ENCODE measurements around the gene NCBP3. TPM values are rescaled to one million over a fixed set of nuclear protein-coding genes. Genes with fewer than 3 reads are reported as not detected.

NCBP3 gene, protein sequence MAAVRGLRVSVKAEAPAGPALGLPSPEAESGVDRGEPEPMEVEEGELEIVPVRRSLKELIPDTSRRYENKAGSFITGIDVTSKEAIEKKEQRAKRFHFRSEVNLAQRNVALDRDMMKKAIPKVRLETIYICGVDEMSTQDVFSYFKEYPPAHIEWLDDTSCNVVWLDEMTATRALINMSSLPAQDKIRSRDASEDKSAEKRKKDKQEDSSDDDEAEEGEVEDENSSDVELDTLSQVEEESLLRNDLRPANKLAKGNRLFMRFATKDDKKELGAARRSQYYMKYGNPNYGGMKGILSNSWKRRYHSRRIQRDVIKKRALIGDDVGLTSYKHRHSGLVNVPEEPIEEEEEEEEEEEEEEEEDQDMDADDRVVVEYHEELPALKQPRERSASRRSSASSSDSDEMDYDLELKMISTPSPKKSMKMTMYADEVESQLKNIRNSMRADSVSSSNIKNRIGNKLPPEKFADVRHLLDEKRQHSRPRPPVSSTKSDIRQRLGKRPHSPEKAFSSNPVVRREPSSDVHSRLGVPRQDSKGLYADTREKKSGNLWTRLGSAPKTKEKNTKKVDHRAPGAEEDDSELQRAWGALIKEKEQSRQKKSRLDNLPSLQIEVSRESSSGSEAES
- 13.4 and 24.8 TPM in 2 replicates for total RNA-seq (2014; rRNA removed; shearing (Covaris generic))

DNA sequence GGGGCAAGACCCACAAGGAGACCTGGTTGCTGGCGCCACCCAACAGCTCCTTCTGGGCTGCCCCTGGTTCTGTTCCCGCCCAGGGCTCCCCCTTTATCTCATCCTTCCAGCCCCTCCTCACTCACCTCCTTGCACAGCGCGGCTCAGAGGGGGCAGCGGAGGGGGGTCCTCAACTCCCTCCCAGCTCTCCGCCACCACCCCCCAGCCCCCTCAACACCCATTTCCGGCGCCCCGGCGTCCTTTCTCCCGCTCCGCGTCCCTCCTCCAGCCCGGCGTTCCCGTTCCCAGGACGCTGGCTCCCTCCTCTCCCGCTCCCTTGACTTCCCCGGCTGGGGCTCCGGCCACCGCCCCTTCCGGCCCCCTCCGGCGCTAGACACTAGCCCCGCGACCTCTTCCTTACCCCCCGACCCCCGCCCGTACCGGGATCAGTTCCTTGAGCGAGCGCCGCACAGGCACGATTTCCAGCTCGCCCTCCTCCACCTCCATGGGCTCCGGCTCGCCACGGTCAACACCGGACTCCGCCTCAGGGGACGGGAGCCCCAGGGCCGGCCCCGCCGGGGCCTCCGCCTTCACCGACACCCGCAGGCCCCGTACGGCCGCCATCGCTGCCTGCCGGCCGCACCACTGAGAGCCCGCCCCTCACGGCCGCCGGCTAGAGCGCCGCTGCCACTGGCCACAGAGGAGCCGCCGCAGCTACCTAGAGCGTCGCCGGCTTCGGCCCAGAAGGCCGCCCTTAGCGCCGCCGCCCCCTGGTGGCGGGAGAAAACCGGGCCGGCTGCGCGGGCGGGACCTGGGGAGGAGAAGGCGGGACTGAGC lies at the start of gene NCBP3:
Gene NCBP3, minus strand, starts transcription at position 626 of the 816 bp plus-strand sequence. Its CDS starts 23 bp downstream, at position 603.
- peak; percentile 82 for DNase-seq (ENCODE audit: low read depth)

DNA sequence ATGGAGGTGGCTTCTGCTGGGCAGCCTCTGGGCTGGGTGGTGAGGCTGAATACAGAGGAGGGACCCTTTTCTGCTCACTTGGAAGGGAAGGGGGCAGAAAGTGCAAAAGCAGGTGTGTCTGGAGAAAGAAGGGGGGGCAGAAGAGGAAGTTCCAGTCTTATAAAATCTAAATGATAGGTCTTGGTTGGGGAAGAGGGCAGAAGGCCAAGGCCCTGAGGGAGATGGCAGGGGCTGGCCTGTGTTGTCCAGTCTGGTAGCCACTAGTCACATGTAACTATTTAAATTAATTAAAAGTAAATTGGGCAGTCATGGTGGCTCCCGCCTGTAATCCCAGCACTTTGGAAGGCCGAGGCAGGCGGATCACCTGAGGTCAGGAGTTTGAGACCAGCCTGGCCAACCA lies 49.3 kb upstream of the NCBP3 start:
- DNase-seq (ENCODE audit: low read depth), result no peak

DNA sequence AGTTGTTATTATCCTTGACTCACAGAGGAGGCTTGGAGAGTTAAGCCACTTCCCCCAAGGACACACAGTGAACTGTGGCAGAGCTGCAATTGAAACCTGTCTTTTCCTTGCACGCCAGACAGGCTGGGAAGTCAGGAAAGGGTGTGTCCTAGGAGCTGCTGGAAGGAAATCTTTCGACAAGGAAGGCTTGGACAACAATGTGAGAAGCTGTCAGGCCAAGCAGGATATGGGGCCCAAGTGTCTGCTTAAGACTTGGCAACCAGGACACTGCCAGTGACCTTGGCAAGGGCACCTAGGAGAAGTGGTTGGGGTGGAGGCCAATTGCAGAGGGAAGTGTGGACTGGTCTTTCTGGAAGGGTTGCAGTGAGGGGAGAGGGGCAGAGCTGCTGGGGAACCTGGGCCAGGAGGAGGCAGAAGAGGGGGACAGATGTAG lies 48.9 kb upstream of the NCBP3 start:
- peak; percentile 78 for DNase-seq (ENCODE audit: low read depth)

DNA sequence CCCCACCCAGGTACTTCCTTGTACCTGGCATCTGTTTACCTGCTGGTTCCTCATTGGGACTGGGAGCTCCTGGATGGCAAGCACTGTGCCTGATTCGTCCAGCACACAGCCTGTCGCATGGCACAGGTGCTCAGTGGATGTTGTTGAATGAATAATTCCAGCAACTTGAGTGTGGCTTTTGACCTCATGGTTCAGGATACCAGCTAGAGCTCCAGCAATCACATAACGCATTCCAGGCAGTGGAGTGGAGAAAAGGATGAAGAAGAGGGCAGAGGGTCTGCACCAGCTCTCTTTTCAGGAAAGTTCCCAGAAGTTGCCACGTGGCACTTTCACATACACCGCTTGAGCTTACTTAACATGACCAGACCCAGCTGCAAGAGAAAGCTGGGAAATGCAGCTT lies 48.1 kb upstream of the NCBP3 start:
- DNase-seq (ENCODE audit: low read depth), result no peak

DNA sequence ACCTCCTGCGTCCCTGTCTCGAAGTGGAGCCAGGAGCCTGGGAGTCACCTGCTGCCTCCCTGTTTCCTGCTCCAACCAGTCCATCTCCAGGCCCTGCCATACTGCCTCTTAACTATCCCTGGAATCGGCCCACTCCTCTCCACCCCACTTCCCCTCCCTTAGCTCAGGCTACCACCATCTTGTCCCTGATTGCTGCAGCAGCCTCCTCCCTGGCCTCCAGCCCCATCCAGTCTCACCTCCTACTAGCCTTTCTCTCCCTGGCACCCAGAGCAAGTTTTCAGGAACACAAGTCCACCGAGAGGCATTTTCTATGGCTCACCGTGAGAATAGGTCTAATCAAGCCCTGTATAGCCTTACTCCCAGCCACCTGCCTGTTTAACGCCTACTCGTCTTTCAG lies 47.7 kb upstream of the NCBP3 start:
- no peak for DNase-seq (ENCODE audit: low read depth)

DNA sequence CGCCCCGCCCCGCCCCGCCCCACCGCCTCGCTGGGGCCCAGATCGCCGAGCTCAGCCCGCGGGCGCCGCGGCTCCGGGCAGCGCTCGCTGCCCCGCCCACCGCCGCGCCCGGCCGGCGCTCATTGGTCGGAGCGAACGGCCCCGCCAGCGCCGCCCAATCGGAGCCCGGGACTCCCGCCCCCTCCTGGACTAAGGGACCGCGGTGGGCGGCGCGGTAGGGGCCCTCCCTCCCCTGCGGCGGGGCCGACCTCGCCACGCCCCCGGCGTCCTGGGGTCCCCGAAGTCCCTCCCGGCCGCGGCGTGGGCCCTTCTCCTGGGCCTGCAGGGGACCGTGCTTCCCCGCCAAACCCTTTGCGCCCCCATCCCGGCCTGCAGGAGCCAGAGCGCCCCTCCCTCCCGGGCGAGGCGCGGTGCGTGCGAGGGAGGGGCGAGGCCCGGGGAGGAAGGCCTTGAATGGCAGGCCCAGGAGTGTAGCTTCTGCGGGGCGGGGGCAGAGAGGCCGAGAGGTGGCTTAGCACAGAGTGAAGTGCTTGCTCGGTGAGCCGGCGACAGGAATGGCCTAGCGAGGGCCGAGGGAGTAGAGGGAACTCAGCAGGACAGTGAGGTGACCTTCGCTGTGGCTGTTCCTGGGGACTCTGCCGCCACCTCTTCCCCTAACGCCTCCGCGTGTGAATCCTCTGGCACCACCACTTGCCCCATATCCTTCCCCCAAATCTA lies 47.1 kb upstream of the NCBP3 start, which contains the start of gene CAMKK1:
Gene CAMKK1, minus strand, starts transcription at position 51 of the 717 bp plus-strand sequence. CDS start 7,366 bp downstream, outside the sequence.
- DNase-seq (ENCODE audit: low read depth), result peak; percentile 74

DNA sequence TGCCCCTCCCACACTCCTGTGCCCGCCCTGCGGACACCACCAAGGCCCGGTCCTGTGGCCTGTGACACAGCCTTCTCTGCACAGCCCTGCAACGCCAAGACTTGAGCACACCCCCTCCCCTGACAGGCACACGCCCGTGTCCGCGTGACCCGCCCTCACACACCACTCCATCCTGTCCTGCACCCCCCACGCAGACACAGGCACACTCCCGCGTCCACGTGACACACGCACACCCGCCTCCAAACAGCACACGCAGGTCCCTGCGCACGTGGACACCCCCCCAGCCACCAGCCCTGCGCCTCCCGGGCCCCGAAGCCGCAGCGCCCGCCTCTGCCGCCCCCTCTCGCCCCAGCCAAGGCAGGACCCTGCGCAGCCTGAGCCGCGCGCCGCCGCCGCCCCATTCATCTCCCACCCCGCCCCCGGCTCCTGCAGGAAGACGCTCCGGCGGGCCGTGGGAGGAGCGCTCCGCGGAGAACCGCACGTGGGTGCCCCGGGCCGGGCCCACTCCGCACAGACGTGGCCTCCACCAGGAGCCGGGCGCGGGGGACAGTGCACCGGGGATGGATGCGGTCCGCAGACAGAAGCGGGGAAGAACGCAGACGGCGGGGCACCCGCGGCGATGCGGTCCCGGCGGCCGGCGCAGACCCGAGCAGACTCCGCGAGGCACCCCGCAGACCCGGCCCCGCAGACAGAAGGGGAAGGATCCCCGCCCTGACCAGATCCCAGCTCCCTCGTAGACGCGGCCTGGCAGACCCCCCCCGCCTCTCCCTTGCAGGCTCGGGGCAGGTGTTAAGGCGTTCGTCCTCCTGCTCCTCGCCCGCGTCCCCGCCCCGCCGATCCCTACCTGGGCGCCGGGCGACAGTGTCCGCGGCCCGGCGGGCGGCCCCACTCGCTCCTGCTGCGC lies 46.3 kb upstream of the NCBP3 start:
- DNase-seq (ENCODE audit: low read depth), result peak; percentile 58

DNA sequence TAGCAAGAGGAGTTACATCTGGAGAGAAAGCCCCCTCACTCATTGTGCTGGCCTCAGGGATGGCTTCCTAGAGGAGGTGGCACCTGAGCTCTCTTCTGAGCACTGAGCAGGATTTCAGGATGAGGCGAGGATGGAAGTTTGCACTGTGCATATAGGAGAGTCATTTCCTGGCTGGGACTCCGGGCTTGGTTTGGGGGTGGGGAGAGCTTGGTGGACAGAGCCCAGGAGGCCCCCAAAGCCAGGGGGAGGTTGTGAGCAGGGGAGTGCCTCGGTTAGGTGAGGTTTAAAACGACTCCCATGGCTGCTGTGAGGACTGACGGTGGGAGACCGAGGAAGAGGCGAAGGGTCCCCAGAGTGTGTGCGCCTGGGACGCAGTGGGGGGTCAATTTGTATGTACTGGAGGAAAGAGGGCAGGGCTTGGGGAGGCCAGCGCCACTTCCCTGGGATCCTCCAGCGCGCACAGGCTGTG lies 45.6 kb upstream of the NCBP3 start:
- DNase-seq (ENCODE audit: low read depth), result no peak

DNA sequence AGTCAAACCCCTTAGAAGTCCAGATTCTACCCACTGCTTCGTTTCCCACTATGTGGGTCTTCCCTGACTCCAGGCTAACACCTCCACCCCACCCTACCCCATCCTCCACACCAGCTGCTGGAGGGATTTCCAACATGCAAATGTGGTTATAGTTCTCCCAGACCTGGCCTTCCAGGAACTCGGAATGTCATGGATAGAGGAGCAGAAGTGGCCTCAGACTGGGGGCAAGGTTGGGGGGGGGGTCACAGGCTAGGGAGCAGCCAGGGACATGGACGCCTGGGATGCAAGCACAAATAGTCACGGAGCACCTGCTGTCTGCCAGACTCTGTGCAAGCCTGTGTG lies 44.8 kb upstream of the NCBP3 start:
- no peak for DNase-seq (ENCODE audit: low read depth)

DNA sequence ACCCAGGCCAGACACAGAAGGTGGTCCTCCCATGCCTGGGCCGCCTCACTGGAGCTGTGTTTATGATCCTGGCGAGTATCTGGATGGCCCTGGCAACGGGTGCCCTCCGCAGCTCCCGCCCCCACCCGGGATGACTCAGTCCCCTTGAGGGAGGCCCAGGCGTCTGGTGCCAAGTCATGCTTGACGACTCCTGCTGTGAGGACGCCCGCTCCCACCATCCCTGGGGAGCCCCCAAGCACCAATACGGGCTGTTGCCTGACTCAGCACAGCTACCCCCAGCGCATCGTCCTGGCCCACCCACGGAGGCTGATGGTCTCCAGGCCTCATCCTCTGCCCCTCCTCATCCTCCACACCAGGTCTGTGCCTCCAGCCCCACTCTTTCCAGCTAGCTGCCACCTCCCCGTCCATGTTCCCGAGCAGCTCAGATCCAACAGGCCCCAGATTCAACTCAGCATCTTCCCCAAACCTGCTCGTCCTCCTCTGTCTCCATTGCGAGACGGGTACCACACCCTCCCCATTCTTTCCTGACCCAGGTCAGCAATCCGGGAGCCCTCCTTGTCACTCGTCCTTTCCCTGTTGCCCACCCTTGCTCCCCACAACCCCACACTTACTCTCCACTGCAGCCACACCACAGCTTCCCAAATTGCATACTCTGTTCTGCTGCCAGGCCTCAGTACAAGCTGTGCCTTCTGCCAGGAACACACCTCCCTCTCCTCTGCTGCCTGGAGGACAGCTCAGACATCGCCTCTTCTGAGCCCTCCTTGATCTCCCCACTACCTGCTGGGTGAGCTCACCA lies 44.2 kb upstream of the NCBP3 start:
- DNase-seq (ENCODE audit: low read depth), result peak; percentile 89

DNA sequence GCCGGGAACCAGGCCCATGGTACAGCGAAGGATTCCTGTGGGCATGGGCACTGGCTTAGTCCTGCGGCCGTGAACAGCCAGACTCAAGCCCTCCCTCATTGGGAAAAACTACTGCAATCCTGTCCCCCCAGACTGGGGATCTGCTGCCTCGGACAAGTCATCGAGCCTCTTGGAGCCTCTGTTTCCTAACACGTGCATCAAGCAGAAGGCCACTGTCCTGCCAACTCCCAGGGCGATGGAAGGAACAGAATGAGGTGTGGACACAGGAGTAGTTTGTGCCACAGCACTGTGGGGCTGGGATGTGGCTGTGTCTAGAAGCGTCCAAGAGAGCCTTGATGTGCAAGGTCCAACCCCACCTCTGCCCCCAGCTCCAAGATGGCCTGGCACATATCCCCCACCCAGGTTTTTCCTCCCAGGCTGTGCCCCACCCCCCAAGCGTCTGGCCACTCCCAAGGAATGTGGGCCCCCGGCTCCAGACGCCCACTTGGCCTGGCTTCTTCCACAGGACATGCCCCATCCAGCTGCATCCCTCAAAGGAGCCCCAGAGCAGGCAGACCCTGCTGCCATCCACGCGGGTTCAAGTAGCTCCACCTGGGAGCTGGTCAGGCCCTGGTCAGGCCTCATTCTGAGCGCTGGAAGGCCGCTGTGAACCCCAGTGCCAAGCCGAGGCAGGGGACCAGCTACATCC lies 43.4 kb upstream of the NCBP3 start:
- DNase-seq (ENCODE audit: low read depth), result no peak

DNA sequence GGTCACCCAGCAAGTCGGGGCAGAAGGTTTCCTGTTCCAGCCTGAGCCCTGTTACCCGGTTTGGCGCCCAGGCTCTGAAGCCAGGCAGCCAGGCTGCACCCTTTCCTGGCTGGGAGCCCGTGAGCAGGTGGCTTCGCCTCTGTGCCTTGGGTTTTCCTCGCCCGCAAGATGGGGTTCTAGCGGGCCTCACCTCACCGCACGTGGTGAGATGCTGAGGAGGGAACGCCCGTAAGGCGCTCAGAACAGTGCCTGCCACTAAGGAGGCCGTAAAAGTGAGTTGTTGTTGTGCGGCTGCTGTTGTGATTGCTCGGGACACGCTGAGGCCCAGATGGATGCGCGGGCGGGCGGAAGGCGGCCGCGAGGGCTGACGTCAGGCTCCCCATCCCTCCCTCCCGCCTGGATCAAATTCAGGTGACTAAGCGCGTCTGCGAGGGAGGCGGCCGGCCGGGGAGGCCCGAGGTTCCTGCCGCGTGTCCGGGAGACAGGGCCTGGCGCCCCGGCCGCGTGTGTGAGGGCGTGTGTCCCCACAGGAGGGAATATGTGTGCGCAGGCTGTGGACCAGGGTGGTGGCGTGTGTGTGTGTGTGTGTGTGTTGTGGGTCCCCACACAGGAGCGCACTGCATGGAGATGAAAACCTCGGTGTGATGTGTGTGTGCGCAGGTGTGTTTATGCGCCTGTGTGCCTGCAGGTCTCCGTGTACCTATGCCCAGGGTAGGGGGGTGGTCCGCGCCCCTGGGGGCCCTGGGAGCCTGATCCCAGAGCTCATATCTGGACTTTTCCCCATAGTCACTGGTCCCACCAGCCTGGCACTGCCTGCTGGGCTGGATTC lies 42.5 kb upstream of the NCBP3 start:
- peak; percentile 82 for DNase-seq (ENCODE audit: low read depth)

DNA sequence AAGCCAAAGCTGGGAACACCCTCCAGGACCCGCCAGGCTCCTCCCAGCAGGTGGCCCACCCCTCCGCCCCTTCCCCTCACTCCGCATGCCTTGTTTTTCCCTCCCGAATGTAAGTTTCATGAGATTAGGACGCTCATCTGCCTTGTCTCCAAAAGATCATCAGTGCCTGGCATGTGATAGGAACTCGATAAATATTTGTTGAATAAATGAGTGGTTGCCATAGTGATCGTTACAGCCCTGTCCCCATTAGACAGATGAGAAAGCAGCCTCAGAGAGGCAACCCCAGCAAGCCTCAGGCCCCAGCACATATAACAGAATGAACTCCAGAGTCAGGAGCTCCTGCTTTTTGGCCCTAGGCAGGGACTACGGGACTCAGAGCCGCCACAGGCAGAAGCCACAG lies 41.8 kb upstream of the NCBP3 start:
- DNase-seq (ENCODE audit: low read depth), result peak; percentile 34

DNA sequence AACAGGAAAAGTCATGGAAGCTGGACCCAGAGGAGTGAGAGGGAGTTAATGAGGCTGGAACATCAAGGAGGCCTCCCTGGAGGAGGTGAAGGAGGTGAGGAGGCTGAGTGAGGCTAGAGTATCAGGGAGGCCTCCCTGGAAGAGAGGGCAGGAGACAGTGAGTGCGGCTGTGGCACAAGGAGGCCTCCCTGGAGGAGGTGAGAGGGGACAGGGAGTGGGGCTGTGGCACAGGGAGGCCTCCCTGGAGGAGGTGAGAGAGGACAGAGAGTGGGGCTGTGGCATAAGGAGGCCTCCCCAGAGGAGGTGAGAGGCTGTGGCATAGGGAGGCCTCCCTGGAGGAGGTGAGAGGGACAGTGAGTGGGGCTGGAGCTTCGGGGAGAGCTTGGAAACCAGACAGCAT lies 41.3 kb upstream of the NCBP3 start:
- no peak for DNase-seq (ENCODE audit: low read depth)

DNA sequence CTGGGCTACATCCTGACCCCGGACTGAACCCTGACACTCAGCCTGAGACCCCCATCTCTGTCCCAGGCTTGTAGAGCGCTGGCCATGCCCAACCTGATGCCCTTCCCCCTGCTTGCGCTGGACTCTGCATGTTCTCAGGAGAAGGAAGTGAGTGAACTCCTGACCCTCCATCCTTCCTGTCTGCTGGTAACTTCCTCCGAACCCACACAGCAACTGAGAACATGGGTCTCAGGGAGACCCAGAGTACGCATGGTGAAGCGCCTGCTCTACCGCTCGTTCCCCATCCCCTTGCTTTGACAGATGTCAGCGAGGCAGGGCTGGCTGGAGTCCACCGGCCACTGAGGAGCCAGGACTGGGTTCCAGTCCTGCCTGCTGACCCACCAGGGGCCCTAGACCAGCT lies 40.7 kb upstream of the NCBP3 start:
- DNase-seq (ENCODE audit: low read depth), result no peak

DNA sequence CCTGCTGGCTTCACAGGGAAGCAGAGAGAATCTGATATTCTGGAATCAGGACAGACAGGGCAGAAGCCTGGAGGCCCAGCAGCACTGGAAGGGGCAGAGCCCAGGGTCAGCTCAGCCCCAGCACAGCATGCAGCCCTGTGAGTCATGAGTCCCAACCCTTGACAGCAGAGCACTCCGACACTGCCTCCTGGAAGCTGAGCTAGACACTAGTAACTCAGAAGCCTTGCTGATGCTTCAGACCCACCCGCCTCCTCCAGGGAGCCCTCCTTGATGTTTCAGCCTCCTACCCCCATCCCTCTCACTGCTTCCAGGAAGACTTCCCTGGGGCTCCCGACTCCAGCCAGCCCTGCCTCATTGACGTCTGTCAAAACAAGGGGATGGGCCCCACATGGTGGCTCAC lies 39.9 kb upstream of the NCBP3 start:
- DNase-seq (ENCODE audit: low read depth), result peak; percentile 60

DNA sequence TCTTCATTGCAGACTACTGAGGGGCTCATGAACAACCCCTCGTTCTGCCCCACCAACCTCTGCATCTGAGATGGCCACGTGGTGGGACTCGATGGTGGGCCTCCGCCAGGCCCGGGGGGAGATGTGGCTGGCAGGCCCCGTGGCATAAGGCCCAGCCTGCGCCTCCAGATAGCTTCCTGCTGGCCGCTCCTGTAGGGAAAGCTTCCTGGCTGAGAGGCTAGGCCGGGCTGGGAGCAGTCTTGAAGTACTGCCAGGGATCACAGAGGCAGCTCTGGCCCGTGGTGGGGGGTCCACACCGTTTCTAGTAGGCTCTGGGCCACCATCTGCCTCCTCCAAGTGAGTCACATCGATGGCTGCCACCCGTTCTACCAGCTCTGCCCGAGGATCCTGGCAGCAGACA lies 39.2 kb upstream of the NCBP3 start:
- no peak for DNase-seq (ENCODE audit: low read depth)

DNA sequence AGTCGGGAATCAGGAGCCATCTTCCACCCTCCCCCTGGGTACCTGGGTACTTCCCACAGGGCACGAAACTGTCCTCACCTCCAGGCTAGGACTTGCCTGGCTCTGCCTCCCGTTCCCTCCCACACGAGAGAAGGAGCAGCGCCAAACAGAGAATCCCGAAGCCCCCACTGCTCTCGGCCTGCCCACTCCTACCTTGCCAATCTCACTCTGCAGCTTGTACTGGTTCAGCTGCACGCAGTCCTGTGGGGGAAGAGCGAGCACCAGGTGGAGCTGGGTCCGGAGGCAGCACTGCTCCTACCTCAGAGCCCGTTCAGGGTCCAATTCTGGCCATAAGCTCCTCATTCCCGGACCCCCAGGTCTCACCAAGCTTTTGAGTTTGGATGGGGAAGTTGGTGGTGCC lies 38.1 kb upstream of the NCBP3 start:
- no peak for DNase-seq (ENCODE audit: low read depth)
